IMR-90 (cell line): Measurements from ENCODE around the gene KIF6. TPM values are rescaled to one million over a fixed set of nuclear protein-coding genes. Genes with fewer than 3 reads are reported as not detected.
"Not testable (repeated sequence)": the region's sequence is repeated elsewhere in the genome, so short reads cannot be mapped to it uniquely, and the experiment has no call there.

ENCODE experiments used
- ATAC-seq: fragments of 200-7000 bp; cut with Tn5 transposase; 2 replicates; pipeline ENCODE4 v1.9.1; 2020; ENCODE audit warnings: low read depth, mild to moderate bottlenecking, moderate library complexity
- BruUV-seq: library from RNA; stranded (reverse); fragments of 400-500 nt; replicated peaks from 2 replicates; lab custom pipeline; 2021; lab: Mats Ljungman, UMichigan
- CTCF ChIA-PET: fragments of 300-600 bp; formaldehyde crosslinking; extraction: SDS; loops from one replicate; lab custom pipeline; 2021; ENCODE audit warnings: antibody characterized with exemption; lab: Yijun Ruan, JAX
- POLR2A ChIA-PET: fragments of 300-600 bp; sonication (Branson Sonifier 250); formaldehyde crosslinking; loops from one replicate; lab custom pipeline; 2022; ENCODE audit warnings: antibody characterized with exemption; ENCODE audit not compliant: unreplicated experiment; lab: Charles Lee
- DNase-seq: peaks from one replicate; pipeline ENCODE4 v3.0.0; 2013
- H2AFZ ChIP-seq: replicated peaks from 2 replicates; pipeline ENCODE3; 2013; ENCODE audit warnings: low read length, mild to moderate bottlenecking; ENCODE audit not compliant: poor library complexity
- H2AK5ac ChIP-seq: 2 replicates; pipeline ENCODE4 v1.6.1; 2013; ENCODE audit warnings: low read depth, low read length, inconsistent platforms
- H2AK9ac ChIP-seq: replicated peaks from 2 replicates; pipeline ENCODE3; 2013; ENCODE audit warnings: mild to moderate bottlenecking, low read depth, low read length, moderate library complexity; ENCODE audit not compliant: poor library complexity
- H2BK120ac ChIP-seq: 2 replicates; pipeline ENCODE4 v1.6.1; 2013; ENCODE audit warnings: low read depth, low read length, inconsistent platforms
- H2BK15ac ChIP-seq: 3 replicates; pipeline ENCODE4 v1.6.1; 2013; ENCODE audit warnings: low read depth, low read length, inconsistent platforms
- H2BK20ac ChIP-seq: 2 replicates; pipeline ENCODE4 v1.6.1; 2013; ENCODE audit warnings: low read depth, mild to moderate bottlenecking, inconsistent platforms, low read length, moderate library complexity
- H2BK5ac ChIP-seq: 2 replicates; pipeline ENCODE4 v1.6.1; 2013; ENCODE audit warnings: mild to moderate bottlenecking, low read depth, low read length, inconsistent platforms; ENCODE audit not compliant: poor library complexity, severe bottlenecking
- H3K14ac ChIP-seq: replicated peaks from 2 replicates; pipeline ENCODE4 v1.6.1; 2013; ENCODE audit warnings: low read depth, low read length, inconsistent platforms
- H3K18ac ChIP-seq: 2 replicates; pipeline ENCODE4 v1.6.1; 2013; ENCODE audit warnings: low read depth, low read length, control low read depth
- H3K23ac ChIP-seq: 2 replicates; pipeline ENCODE4 v1.6.1; 2013; ENCODE audit warnings: low read depth, low read length, inconsistent platforms
- H3K27ac ChIP-seq: 2 replicates; pipeline ENCODE4 v1.5.1; 2013; ENCODE audit warnings: mild to moderate bottlenecking, control low read depth, low read length; ENCODE audit not compliant: insufficient read depth
- H3K27me3 ChIP-seq: 2 replicates; pipeline ENCODE4 v1.6.1; 2013; ENCODE audit warnings: low read length; ENCODE audit not compliant: control insufficient read depth, insufficient read depth
- H3K36me3 ChIP-seq: 2 replicates; pipeline ENCODE4 v1.6.1; 2013; ENCODE audit warnings: low read length, mixed read lengths; ENCODE audit not compliant: control insufficient read depth, insufficient read depth
- H3K4ac ChIP-seq: 2 replicates; pipeline ENCODE4 v1.6.1; 2013; ENCODE audit warnings: low read depth, low read length, inconsistent platforms
- H3K4me1 ChIP-seq: 2 replicates; pipeline ENCODE4 v1.6.1; 2013; ENCODE audit warnings: low read length, mixed read lengths; ENCODE audit not compliant: control insufficient read depth, insufficient read depth
- H3K4me2 ChIP-seq: 2 replicates; pipeline ENCODE4 v1.6.1; 2013; ENCODE audit warnings: low read depth, mild to moderate bottlenecking, control low read depth, low read length, moderate library complexity
- H3K4me3 ChIP-seq: 2 replicates; pipeline ENCODE4 v1.5.1; 2013; ENCODE audit warnings: low read depth, mild to moderate bottlenecking, control low read depth, low read length, moderate library complexity; ENCODE audit not compliant: insufficient read depth
- H3K56ac ChIP-seq: 2 replicates; pipeline ENCODE4 v1.6.1; 2013; ENCODE audit warnings: low read length, inconsistent platforms; ENCODE audit not compliant: insufficient read depth; ENCODE audit errors: extremely low read depth
- H3K79me1 ChIP-seq, 2 experiments: 2 replicates each; pipeline ENCODE4 v1.6.1; 2013; ENCODE audit warnings: low read length in 2 of 2, inconsistent platforms in 1 of 2, low read depth in 1 of 2
- H3K9ac ChIP-seq: 2 replicates; pipeline ENCODE4 v1.6.1; 2013; ENCODE audit warnings: low read depth, low read length, control low read depth
- H3K9me1 ChIP-seq: 2 replicates; pipeline ENCODE4 v1.6.1; 2013; ENCODE audit warnings: low read length, inconsistent platforms; ENCODE audit not compliant: insufficient read depth
- H3K9me3 ChIP-seq: 2 replicates; pipeline ENCODE4 v1.6.1; 2013; ENCODE audit warnings: low read length; ENCODE audit not compliant: control insufficient read depth, insufficient read depth
- H4K20me1 ChIP-seq: 2 replicates; pipeline ENCODE4 v1.6.1; 2013; ENCODE audit warnings: low read length, inconsistent platforms; ENCODE audit not compliant: insufficient read depth
- H4K5ac ChIP-seq: 2 replicates; pipeline ENCODE4 v1.6.1; 2013; ENCODE audit warnings: mild to moderate bottlenecking, low read depth, low read length, control low read depth
- H4K8ac ChIP-seq, 2 experiments: 2 replicates each; pipeline ENCODE4 v1.6.1; 2013; ENCODE audit warnings: low read depth in 2 of 2, low read length in 2 of 2, control low read depth in 1 of 2, inconsistent platforms in 1 of 2
- H4K91ac ChIP-seq: 2 replicates; pipeline ENCODE4 v1.6.1; 2013; ENCODE audit warnings: low read depth, low read length, inconsistent platforms; ENCODE audit not compliant: insufficient read depth
- WGBS, 2 experiments: methylation state at CpG; one replicate each; pipeline versions ENCODE4 v1.1.5 to v1.1.7; 2013; ENCODE audit warnings: missing lambda C conversion rate in 2 of 2; ENCODE audit not compliant: insufficient read length in 1 of 2; ENCODE audit errors: extremely low coverage in 2 of 2; 5-methylcytosine and 5-hydroxymethylcytosine counted together
- dilution Hi-C: fragments of 300-500 bp; cut with HindIII; formaldehyde crosslinking; loops from one replicate; pipeline ENCODE4 v1.14.3; 2018; ENCODE audit warnings: low sequenced_read_pairs; ENCODE audit not compliant: unreplicated experiment
- in situ Hi-C: fragments of 300-500 bp; cut with MboI; formaldehyde crosslinking; loops from 3 replicates; pipeline ENCODE4 v1.14.3; 2019; ENCODE audit warnings: low sequenced_read_pairs, inconsistent platforms, mixed read lengths
- intact Hi-C: fragments of 100-400 bp; cut with micrococcal nuclease; formaldehyde crosslinking; loops from 2 replicates; pipeline ENCODE4 v1.10.0; 2022
- polyA plus RNA-seq, 3 experiments: library from polyadenylated mRNA; depleted of rRNA; stranded (reverse); fragments of >200 nt; gene quantifications; 2 replicates each; pipeline ENCODE4 v1.2.3, GENCODE V29; 2012; ENCODE audit warnings: low replicate concordance in 1 of 3
- total RNA-seq: library from RNA; depleted of rRNA; stranded (reverse); fragments of >200 nt; gene quantifications from 2 replicates; pipeline ENCODE4 v1.2.3, GENCODE V29; 2012

Gene KIF6
- total and polyA plus RNA-seq, 2 of the 4 experiments (the other 2 are of a cell fraction): under 0.01 to 0.10 TPM

DNA sequence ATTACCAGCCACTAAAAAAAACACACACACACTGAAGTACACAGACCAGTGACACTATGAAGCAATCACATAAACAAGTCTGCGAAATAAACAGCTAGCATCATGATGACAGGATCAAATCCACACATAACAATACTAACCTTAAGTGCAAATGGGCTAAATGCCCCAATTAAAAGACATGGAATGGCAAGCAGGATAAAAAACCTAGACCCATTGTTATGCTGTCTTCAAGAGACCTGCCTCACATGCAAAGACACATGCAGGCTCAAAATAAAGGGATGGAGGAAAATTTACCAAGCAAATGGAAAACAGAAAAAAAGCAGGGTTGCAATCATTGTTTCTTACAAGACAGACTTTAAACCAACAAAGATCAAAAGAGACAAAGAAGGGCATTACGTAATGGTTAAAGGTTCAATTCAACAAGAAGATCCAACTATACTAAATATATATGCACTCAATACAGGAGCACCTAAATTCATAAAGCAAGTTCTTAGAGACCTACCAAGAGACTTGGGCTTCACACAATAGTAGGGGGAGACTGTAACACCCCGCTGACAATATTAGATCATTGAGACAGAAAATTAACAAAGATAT lies 222.7 kb downstream of the KIF6 start:
- H3K14ac ChIP-seq, H3K4me1 ChIP-seq, H3K18ac ChIP-seq, H4K5ac ChIP-seq, H4K91ac ChIP-seq, H3K4me2 ChIP-seq, H3K27ac ChIP-seq, H3K56ac ChIP-seq, H2BK15ac ChIP-seq, in situ Hi-C loops, H3K4me3 ChIP-seq, H2AK5ac ChIP-seq, H3K36me3 ChIP-seq, H4K20me1 ChIP-seq, H4K8ac ChIP-seq, H3K9ac ChIP-seq, H2AK9ac ChIP-seq, H3K4ac ChIP-seq, ATAC-seq, H2BK5ac ChIP-seq, dilution Hi-C loops, CTCF ChIA-PET, H2BK20ac ChIP-seq, BruUV-seq, intact Hi-C loops, H3K23ac ChIP-seq, H3K27me3 ChIP-seq, DNase-seq, H3K9me1 ChIP-seq, H2BK120ac ChIP-seq, POLR2A ChIA-PET, H3K79me1 ChIP-seq, H2AFZ ChIP-seq, H3K9me3 ChIP-seq: not testable (repeated sequence)
- no CpG with 5 or more reads among the region's 3 CpGs for WGBS, 2 experiments
